ENCODE measurements around the gene PFDN2.
"Not testable (repeated sequence)": the region's sequence is repeated elsewhere in the genome, so short reads cannot be mapped to it uniquely, and the experiment has no call there.

Gene PFDN2

GRCh38 chr1:161138431-161138830 lies 20.6 kb upstream of the PFDN2 start:
- no peak for DNase-seq (ENCODE audit: low read depth in 2 of 2)

- DNase-seq (ENCODE audit: low read depth in 2 of 2), result no peak
Observed at GRCh38 chr1:161137881-161138280, 20.0 kb upstream of the PFDN2 start.

DNA sequence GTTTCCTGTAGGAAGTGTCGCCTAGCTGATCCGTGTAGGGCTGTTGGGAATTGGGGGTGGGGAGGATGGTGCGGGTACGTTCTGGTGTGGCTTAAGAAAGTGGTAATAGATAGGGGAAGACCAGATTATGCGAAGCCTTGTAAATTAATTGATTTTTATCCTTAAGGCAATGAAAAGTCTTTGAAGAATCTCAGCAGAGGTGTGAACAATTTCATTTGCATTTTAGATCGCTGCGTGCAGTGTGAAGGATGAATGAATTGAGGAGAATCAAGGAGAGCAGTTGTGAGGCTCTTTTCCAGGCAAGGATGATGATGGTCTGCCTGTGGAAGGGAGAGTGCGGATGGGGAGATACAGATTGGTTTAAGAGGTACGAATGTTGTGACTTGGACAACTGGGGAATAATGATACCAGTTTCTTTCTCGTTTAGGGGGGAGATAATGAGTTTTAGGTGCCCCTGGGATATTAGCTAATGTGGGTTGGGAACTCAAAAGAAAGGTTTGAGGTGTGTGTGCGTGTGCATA lies 15.4 kb upstream of the PFDN2 start:
- DNase-seq (ENCODE audit: low read depth in 2 of 2), result no peak

- DNase-seq (ENCODE audit: low read depth in 2 of 2), result peak; percentile 93 to 94
Observed at GRCh38 chr1:161132410-161133219, 14.8 kb upstream of the PFDN2 start, which contains the start of gene DEDD. Gene DEDD, minus strand, starts transcription at chr1:161132667. Its CDS starts 8,205 bp downstream, at chr1:161124462.

DNA sequence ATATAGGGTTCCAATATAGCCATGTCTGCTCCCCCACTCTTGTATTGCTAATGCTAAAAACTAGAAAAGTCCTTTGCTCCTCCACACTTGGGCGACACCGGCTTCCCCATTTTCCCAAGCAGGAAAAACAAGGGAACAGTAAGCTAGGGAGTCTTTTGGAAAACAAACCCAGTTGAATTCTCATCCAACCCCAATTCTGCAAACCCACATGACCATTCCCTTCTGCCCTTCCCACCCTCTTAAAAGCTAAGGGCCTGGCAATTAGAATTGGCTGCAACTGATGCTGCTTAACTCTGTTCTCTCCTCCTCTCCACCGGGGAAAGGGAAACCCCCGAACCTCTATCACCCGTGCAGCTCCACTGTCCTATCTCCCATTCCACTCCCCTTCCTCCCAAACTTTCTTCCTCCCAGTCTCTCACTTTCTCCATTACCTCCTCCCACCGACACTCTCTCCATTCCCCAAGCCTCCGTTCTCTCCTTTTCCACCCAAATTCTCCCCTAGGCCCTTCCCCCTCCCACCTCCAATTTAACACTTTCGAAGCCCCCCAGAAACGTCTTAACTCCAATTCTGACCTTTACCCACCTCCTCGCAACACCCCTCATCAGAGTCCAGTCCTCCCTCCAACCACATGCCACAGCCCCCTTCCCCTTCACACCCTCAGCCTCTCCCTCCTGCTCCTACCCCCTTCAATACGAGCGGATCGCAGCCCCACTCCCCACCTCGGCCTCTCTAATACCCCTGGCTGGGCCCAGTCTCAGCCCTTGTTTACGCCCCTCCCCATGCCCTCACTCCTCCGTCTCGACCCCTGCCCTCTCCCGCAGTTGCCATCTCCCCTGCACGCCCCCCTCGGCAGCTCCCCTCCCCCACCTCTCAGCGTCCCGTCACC lies 13.9 kb upstream of the PFDN2 start:
- DNase-seq (ENCODE audit: low read depth in 2 of 2), result no peak

DNA sequence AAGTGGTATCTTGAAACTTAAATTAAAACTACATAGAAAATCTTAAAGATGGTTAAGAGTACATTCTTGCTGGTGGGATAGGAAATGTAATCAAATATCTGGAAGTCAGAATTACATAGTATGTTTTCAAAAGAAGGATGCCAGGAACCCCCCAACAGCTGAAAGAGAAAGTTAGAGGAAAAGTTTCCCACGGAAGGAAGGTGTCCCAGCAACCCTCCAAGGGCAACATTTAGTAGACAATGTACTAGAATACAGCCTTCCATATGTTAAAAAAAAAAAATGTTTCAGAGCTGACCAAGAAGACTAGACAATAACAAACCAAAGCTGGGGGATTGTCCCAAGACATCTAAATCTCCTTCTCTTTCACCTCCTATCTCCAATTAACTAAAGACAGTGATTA lies 12.4 kb upstream of the PFDN2 start:
- DNase-seq (ENCODE audit: low read depth in 2 of 2), result no peak

DNA sequence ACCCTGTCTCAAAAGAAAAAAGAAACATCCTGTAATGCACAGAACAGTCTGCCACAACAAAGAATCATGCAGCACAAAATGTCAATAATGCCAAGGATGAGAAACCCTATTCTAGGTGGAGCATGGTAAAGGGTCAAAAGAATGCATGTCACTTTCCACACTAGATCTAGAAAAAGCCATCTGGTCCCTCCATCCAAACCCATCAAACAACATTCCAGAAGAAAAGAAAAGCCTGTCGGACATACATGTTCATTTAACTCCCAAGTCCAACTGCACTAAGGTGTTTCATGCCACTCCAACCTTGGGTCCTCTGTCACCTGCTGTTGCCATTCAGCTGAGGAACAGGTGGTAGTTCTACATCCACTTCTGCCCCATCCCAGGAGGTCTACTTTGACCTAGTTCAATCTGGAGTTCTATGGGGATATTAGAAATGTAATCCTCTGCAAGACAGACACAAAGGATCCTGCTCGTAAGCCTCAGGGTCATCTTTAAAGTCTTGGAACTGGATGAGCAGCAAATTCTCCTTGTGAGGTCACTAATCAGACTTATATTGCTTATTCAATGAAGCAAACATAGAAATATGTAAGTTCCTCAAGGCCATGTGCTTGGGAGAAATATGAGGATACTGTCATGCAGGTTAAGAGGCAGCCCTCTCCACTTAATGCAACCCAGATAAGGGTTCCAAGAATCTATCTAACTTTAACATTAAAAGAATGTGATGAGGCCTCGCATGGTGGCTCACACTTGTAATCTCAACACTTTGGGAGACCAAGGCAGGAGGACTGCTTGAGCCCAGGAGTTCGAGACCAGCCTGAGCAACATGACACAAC lies 11.0 kb upstream of the PFDN2 start:
- DNase-seq (ENCODE audit: low read depth in 2 of 2), result no peak

DNA sequence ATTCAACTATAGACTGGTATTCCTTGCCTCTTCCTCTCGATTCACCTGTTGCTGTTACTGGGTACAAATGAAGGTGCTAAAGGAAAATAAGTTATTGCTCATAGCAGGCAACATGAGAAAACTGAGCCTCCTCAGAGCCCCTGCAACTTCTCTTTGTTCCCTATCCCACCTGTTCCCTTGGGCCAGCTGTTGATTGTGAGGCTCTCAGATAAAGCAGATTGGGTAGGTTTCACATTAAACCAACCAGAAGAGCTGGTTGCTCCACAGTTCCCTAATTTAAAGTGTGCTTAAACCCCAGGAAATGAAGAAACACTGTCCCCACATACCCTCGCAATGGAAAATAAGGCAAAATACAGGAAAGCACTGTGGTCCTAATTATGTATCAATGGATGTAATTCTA lies 9.8 kb upstream of the PFDN2 start:
- DNase-seq (ENCODE audit: low read depth in 2 of 2), result no peak

GRCh38 chr1:161122967-161123366 lies 5.1 kb upstream of the PFDN2 start:
- DNase-seq (ENCODE audit: low read depth in 2 of 2), result no peak

- DNase-seq (ENCODE audit: low read depth in 2 of 2), result no peak
Observed at GRCh38 chr1:161121834-161122233, 4.0 kb upstream of the PFDN2 start.

- no peak for DNase-seq (ENCODE audit: low read depth in 2 of 2)
Observed at GRCh38 chr1:161121042-161121650, 3.3 kb upstream of the PFDN2 start.

GRCh38 chr1:161119092-161119903 lies 1.5 kb upstream of the PFDN2 start:
- DNase-seq (ENCODE audit: low read depth in 2 of 2), result no peak

DNA sequence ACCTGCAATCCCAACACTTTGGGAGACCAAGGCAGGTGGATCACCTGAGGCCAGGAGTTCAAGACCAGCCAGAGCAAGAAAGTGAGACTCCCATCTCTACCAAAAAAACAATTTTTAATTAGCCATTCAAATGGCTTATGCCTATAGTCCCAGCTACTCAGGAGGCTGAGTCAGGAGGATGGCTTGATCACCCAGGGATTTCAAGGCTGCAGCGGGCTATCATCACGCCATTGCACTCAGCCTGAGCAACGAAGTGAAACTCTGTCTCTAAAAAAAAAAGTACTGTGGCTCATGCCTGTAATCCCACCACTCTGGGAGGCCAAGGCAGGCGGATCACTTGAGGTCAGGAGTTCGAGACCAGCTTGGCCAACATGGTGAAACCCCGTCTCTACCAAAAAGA lies 1.9 kb downstream of the PFDN2 start:
- DNase-seq (ENCODE audit: low read depth in 2 of 2), result not testable (repeated sequence)

- DNase-seq (ENCODE audit: low read depth in 2 of 2), result peak; percentile 42 to 49
Observed at GRCh38 chr1:161115132-161115711, 2.6 kb downstream of the PFDN2 start.

GRCh38 chr1:161114556-161114955 lies 3.3 kb downstream of the PFDN2 start:
- no peak for DNase-seq (ENCODE audit: low read depth in 2 of 2)

DNA sequence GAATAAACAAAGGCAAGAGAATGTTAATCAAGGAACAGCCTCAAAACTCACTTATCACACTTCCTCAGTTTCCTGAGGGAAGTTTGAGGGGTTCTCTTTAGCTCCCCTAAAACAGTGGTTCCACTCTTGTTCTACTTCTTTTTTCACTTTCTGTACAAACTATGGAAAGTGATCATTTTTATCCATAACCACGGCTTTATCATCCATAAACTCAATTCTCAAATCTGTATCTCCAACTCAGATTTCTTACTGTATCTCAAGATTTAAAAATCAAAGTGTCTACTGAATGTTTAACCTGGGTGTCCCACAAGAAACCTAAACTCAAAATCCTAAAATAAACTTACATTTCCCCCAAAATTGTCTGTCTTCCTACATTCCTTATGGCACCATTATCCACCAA lies 3.9 kb downstream of the PFDN2 start:
- no peak for DNase-seq (ENCODE audit: low read depth in 2 of 2)

DNA sequence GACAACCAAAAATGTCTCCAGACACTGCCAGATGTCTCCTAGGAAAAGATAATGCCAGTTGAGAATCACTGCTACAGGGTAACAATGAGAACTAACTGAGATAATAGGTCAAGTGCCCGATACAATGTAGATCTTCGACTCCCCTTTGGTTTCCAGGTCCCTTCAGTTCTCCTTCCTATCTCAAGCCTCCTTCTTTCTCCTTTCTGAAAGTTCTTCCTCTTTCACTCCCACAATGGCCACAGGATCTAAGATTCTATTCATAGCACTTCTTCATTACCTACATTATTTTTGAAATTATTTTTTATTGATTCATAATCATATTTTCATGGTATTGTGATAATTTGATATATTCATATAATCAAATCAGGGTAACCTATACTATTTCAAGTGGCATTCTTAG lies 6.3 kb downstream of the PFDN2 start:
- no peak for DNase-seq (ENCODE audit: low read depth in 2 of 2)

GRCh38 chr1:161111117-161111516 lies 6.7 kb downstream of the PFDN2 start:
- DNase-seq (ENCODE audit: low read depth in 2 of 2), result no peak

DNA sequence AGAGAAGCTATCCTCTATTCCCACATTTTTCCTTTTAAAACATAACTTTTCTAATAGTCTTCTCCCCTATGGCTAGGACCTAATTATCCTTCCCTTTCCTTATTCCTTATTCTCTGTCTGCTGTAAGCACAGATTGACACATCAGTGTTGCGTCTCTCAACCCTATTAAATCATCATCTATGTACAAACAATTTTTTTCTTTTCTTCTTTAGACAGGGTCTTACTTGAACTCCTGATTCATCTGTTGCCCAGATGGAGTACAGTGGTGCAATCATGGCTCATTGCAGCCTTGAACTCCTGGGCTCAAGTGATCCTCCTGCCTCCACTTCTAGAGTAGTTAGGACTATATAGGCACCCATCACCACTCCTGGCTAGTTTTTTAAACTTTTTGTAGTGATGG lies 11.4 kb downstream of the PFDN2 start:
- DNase-seq (ENCODE audit: low read depth in 2 of 2), result no peak

GRCh38 chr1:161100556-161100955 lies 17.3 kb downstream of the PFDN2 start:
- no peak for DNase-seq (ENCODE audit: low read depth in 2 of 2)
